Activated T-cell treated with anti-CD3 and anti-CD28 coated beads, Interleukin-2, amount 50 U/mL, for 48 hours (primary cell): Measurements from ENCODE around the gene SLC35D1.
A peak's percentile ranks its signal among the peaks of the same experiment; 100 is the strongest.
"Not testable (repeated sequence)": the region's sequence is repeated elsewhere in the genome, so short reads cannot be mapped to it uniquely, and the experiment has no call there.

ENCODE experiments used
- DNase-seq, 2 experiments: peaks; one replicate each; pipeline ENCODE4 v3.0.0-alpha.2; 2020

SLC35D1 gene

DNA sequence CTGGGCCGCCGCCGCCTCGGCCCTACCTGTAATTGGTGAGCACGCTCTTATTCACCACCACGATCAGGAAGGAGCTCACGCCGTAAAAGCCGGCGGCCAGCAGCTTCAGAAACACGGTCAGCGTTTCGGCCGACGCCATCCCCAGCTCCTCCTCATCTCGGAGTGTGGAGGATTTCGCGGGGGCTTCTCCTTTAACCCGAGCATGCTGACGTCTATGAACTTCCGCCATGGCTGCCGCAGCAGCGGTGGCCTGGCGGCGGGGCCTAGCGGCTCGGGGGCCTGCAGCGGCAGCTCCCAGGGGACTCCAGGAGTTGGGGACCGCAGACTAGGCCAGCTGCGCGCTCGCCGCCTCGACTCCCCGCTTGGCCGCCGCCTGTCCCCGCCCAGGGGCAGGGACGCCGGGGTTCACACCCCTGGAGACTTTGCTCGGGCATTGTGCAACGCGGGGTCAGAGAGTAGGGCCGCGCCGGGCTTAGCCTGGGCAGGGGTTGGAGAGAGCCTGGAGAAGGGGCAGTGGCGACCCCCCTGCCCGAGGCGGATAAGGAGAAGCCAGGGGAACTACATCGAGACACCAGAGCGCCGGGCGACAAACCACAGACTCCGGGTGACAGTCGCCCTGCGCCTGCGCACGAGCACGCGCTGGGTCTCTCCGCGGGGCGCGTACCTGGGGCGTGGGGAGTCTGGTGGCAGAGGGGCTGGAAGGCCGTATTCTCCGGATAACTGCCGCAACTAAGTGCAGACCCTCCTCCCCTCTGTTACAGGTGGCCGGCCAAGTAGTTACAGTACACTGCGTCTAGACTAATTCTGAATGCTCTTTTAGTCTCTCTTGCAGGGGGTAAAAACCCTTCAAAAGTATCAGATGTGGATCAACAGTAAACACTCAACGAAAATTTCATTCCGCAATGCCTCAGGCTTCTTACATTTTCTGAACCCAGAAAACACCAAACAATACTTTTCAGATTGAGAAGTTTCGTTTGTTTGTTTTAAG is at the start of gene SLC35D1:
Gene SLC35D1 (minus strand): TSS at position 364 of the 988 bp plus-strand sequence. CDS start 135 bp downstream, at position 229.
- peak; percentile 82 to 84 for DNase-seq

GRCh38 chr1:67103548-67103947 is 49.6 kb upstream of the SLC35D1 start:
- no peak for DNase-seq

- DNase-seq = no peak
Measured at GRCh38 chr1:67100833-67101232, 46.9 kb upstream of the SLC35D1 start.

- no peak for DNase-seq
Measured at GRCh38 chr1:67097305-67097704, 43.4 kb upstream of the SLC35D1 start.

DNA sequence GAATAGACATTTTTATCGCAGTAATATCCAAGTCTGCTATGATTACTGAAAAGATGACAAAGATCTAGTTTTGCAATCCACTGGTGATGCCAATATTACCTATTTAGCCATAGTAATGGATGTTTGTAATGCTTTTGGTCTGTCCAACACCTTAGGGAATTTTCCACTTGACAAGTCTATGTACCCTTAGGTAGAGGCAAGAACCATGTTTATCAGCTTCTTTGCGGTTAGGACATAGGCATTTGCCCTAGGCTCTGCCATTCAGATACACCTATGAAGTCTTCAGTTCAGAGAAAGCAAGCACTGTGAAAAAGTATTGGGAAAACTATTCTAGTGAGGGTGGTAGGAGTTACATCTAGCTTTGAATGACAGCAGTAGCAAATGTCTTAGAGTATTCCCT is 40.2 kb upstream of the SLC35D1 start:
- DNase-seq = no peak

- no peak for DNase-seq
Measured at GRCh38 chr1:67089685-67090208, 35.8 kb upstream of the SLC35D1 start.

- no peak for DNase-seq
Measured at GRCh38 chr1:67088440-67088839, 34.5 kb upstream of the SLC35D1 start.

GRCh38 chr1:67085326-67085725 is 31.4 kb upstream of the SLC35D1 start:
- no peak for DNase-seq

DNA sequence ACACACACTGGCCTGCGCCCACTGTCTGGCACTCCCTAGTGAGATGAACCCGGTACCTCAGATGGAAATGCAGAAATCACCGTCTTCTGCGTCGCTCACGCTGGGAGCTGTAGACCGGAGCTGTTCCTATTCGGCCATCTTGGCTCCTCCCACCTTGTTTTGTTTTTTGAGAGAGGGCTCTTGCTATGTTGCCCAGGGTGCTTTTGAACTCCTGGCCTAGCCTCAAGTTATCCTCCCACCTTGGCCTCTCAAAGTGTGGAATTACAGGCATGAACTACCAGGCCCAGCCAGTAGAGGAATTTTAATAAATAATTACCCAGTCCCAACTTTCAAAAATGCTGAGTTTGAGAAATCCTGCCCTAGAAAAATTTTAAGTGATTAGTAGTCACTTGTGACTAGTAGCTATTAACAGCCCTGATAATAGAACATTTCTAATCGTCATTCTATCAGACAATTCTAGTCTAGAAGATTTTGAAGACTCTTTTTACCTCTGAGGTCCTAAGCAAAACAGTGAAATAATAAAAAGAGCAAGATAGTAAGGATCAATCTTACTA is 30.9 kb upstream of the SLC35D1 start:
- DNase-seq = no peak

DNA sequence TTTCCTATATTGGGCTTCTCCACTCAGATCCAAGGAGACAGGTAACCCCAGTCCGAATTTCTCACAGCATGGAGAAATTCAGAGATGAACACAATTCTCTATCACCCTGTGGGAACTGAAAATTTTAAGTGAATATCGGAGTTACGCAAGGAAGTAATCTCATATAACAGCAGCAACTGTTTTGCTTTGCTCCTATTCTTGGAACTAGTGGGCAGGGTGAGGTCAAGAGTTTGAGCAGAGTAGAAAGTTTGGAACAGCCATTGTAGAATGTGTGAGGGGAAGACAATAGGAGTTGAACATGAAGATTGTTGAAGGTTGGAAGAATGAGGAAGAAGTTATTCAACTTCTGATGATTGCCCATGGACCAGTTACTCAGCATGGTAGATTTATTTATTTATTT is 24.3 kb upstream of the SLC35D1 start:
- no peak for DNase-seq

- DNase-seq = no peak
Measured at GRCh38 chr1:67077593-67077992, 23.6 kb upstream of the SLC35D1 start.

DNA sequence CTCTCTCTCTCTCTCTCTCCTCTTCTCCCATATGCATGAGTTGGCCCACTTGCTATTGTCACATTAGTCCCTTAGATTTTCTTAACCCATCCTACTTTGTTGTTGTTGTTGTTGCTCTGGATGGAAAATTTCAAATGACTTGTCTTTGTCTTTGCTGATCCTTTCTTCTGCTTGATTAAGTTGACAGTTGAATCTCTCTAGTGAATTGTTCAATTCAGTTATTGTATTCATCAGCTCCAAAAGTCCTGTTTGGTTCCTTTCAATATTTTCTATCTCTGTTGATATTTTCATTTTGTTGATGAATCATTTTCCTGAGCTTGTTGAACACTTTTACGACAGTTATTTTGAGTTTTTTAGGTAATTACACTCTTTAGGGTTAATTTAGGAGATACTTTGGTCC is 18.8 kb upstream of the SLC35D1 start:
- no peak for DNase-seq

DNA sequence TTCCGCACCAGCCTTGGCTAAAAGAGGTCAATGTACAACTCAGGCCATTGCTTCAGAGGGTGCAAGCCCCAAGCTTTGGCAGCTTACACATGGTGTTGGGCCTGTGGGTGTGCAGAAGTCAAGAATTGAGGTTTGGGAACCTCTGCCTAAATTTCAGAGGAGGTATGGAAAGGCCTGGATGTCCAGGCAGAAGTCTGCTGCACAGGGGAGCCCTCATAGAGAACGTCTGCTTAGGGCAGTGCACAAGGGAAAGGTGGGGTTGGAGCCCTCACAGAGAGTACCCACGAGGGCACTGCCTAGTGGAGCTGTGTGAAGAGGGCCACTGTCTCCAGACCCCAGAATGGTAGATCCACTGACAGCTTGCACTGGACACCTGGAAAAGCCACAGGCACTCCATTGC is 13.7 kb upstream of the SLC35D1 start:
- DNase-seq = not testable (repeated sequence)

DNA sequence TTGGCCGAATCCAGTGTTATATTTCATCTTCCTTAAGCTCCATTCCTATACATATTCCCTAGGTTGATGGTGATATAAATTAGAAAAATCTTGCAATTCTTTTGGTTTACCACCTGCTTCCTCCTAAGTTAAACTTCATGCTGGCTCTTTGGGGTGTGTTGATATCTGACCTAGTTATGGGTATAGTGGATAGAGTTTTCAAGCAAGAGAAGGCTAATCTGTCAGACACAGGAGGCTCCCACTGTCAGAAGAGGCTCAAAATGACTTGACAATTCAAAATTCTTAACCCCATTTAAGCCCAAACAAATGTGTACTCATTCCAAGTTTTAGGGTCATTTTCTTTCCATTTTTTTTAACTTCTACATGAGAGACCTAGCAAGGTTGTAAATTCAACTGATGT is 8.5 kb upstream of the SLC35D1 start:
- DNase-seq = no peak

- DNase-seq = no peak
Measured at GRCh38 chr1:67061266-67061665, 7.3 kb upstream of the SLC35D1 start.

DNA sequence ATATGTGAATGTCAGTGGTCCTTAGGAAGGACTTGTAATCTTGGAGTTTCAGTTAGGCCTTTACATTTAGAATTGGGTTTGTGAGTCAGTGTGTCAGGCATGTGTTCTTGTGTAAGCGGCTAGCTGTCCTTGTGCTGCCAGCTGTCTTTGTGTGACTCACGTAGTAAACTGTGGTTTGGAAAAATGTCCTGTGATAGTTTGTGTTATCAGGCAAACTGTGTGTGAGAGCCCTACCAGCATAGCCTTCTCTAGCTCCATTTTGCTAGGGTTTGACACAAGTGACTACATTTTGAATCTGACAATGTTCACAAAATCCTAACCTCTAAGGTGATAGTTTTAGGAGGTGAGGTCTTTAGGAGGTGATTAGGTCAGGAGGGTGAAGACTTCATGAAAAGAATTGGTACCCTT is 6.9 kb upstream of the SLC35D1 start:
- DNase-seq = no peak

DNA sequence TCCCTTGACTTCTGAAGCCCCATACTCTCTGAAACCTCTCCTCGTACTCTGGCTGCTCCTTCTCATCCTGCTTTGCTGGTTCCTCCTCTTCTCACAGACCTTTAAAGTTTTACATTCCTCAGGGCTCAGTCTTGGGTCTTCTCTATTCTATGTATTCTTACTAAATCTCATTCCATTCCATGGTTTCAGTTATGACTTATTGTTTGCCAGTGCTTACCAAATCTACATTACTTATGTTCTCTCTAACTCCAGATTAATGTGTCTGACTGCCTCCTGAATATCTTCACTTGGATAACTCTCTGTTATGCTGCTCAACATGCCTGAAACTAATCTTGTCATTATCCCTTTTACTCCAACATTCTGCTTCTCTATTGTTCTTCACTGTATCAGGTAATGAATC is 5.4 kb upstream of the SLC35D1 start:
- DNase-seq = no peak

- no peak for DNase-seq
Measured at GRCh38 chr1:67058761-67059160, 4.8 kb upstream of the SLC35D1 start.

DNA sequence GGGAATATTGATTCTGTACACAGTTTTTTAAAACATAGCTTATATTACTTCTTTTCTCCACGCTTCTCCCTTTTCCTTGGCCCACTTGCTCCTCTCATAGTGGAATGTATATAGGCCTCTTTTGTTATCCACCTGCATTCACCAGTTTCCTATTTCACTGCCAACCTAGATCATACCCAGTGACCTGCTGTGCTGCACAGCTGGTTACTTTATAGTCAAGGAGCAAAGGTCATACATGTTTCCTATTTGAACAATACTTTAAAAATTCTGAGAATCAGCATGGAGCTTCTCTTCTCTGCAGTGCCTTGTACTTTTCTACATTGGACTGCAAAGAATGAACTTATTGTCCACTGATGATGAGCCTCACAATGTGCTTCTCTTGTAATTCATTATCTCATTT is 4.3 kb upstream of the SLC35D1 start:
- no peak for DNase-seq

DNA sequence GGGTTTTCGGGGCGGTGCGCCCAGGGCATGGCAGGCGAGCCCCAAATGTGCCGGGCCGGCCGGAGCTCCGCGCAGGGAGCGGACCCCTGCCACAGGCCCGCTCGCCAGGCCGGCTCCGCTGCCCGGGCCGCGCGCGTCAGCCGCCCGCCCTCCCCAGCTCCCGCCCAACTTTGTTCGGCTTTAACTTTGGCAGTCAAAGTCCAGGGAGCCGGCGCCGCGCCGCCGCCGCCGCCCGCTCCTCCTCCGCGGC is 488 bp downstream of the SLC35D1 start:
- no peak for DNase-seq

GRCh38 chr1:67052741-67053534 is 1.0 kb downstream of the SLC35D1 start:
- no peak for DNase-seq

GRCh38 chr1:67051196-67051595 is 2.8 kb downstream of the SLC35D1 start:
- DNase-seq = no peak

DNA sequence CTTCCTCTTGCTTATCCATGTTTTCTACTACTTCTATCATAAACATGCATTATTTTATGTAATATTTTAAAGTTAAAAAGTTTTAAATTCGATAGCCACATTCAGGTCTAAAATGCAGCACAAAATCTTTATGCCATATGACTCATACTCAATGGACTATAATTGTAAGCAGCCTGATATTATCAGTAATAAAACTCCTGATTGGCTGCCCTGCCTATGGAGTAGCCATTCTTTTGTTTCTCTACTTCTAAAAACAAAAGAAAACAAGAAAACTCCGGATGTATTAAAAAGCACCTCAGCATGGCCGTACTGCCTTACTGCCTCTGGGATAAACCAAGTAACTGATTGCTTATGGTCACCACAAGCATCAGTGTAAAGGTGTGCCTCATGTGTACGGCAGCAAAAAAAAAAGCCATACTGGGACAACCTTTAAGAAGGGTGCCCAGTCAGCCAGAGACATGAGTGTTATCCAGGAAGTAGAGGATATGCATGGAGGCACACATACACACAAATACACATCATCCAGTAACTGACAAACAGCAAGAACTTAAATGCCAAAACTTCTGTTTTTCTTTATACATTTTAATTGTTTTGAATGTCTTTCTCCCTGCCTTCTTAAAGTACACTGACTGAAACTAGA is 9.2 kb downstream of the SLC35D1 start:
- no peak for DNase-seq
